ENCODE results near the gene CNDP2.

DNA sequence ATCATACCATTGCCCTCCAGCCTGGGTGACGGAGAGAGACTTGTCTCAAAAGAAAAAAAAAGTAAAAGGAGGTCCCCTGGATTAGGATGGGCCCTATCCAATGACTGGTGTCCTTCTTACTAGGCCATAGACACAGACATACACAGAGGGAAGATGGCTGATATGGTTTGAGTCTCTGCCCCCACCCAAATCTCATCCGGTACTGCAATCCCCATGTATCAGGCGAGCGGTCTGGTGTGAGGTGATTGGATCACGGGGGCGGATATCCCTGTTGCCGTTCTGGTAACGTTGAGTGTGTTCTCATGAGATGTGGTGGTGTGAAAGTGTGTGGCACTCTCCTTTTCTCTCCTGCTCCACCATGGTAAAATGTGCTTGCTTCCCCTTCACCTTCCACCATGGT is 7.8 kb upstream of the CNDP2 start:
- TF ChIP-seq, protein P1, sequence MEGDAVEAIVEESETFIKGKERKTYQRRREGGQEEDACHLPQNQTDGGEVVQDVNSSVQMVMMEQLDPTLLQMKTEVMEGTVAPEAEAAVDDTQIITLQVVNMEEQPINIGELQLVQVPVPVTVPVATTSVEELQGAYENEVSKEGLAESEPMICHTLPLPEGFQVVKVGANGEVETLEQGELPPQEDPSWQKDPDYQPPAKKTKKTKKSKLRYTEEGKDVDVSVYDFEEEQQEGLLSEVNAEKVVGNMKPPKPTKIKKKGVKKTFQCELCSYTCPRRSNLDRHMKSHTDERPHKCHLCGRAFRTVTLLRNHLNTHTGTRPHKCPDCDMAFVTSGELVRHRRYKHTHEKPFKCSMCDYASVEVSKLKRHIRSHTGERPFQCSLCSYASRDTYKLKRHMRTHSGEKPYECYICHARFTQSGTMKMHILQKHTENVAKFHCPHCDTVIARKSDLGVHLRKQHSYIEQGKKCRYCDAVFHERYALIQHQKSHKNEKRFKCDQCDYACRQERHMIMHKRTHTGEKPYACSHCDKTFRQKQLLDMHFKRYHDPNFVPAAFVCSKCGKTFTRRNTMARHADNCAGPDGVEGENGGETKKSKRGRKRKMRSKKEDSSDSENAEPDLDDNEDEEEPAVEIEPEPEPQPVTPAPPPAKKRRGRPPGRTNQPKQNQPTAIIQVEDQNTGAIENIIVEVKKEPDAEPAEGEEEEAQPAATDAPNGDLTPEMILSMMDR (IDR thresholded peaks at IDR 0.05): no peak
- no peak for TF ChIP-seq POLR2A (IDR thresholded peaks at IDR 0.05)
